Smooth muscle cell (in vitro differentiated cells): ENCODE results near the gene PPP2R2C. TPM values are rescaled to one million over a fixed set of nuclear protein-coding genes. Genes with fewer than 3 reads are reported as not detected.

ENCODE experiments used
- DNase-seq: peaks from one replicate; lab custom pipeline; 2025; ENCODE audit not compliant: unreplicated experiment; lab: John Stamatoyannopoulos, UW
- H2AFZ ChIP-seq: fragments of 200-600 bp; sonication (generic); 2 replicates; pipeline ENCODE4 v1.6.0; 2016; ENCODE audit warnings: antibody characterized with exemption, low read depth, mild to moderate bottlenecking
- H3F3A ChIP-seq: fragments of 200-600 bp; sonication (generic); 2 replicates; pipeline ENCODE4 v1.6.0; 2017; ENCODE audit warnings: antibody characterized with exemption, low read depth
- H3K27ac ChIP-seq: fragments of 200-600 bp; sonication (generic); 2 replicates; pipeline ENCODE4 v1.5.1; 2016; ENCODE audit warnings: low read depth, mild to moderate bottlenecking
- H3K27me3 ChIP-seq: fragments of 200-600 bp; sonication (generic); 2 replicates; pipeline ENCODE4 v1.6.1; 2016; ENCODE audit warnings: low read depth, mild to moderate bottlenecking
- H3K36me3 ChIP-seq: fragments of 200-600 bp; sonication (generic); 2 replicates; pipeline ENCODE4 v1.5.1; 2016; ENCODE audit warnings: low read depth
- H3K4me1 ChIP-seq: fragments of 200-600 bp; sonication (generic); 2 replicates; pipeline ENCODE4 v1.5.1; 2016; ENCODE audit warnings: low read depth
- H3K4me2 ChIP-seq: fragments of 200-600 bp; sonication (generic); 2 replicates; pipeline ENCODE4 v1.6.0; 2016; ENCODE audit warnings: mild to moderate bottlenecking
- H3K4me3 ChIP-seq: fragments of 200-600 bp; sonication (generic); 2 replicates; pipeline ENCODE4 v1.5.1; 2016; ENCODE audit warnings: mild to moderate bottlenecking
- H3K79me2 ChIP-seq: fragments of 200-600 bp; sonication (generic); 2 replicates; pipeline ENCODE4 v1.6.0; 2016; ENCODE audit warnings: low read depth, mild to moderate bottlenecking
- H3K9ac ChIP-seq: fragments of 200-600 bp; sonication (generic); 2 replicates; pipeline ENCODE4 v1.6.0; 2016; ENCODE audit warnings: low read depth
- H3K9me3 ChIP-seq: fragments of 200-600 bp; sonication (generic); replicated peaks from 2 replicates; pipeline ENCODE4 v1.5.1; 2016; ENCODE audit warnings: low read depth
- H4K20me1 ChIP-seq: fragments of 200-600 bp; sonication (generic); 2 replicates; pipeline ENCODE4 v1.6.0; 2016; ENCODE audit warnings: low read depth
- CTCF ChIP-seq: fragments of 200-600 bp; sonication (generic); IDR thresholded peaks from 2 replicates; pipeline ENCODE4 v1.5.1; 2017; ENCODE audit warnings: borderline replicate concordance, mild to moderate bottlenecking, antibody characterized with exemption; ENCODE audit not compliant: insufficient read depth, poor library complexity, severe bottlenecking
- WGBS: methylation state at CpG from one replicate; pipeline ENCODE4 v1.1.7; 2016; ENCODE audit warnings: low lambda C conversion rate; 5-methylcytosine and 5-hydroxymethylcytosine counted together
- polyA plus RNA-seq: library from polyadenylated mRNA; unstranded; fragments of >200 nt; fragmentation: Nextera tagmentation; extraction: Ambion mirVana; gene quantifications from 2 replicates; pipeline ENCODE4 v1.2.1, GENCODE V29; 2016
- total RNA-seq: library from RNA; depleted of rRNA; stranded (reverse); fragments of >200 nt; gene quantifications from 2 replicates; pipeline ENCODE4 v1.2.3, GENCODE V29; 2014

The PPP2R2C gene
- total and polyA plus RNA-seq, 2 experiments from 2014 or later: 0.54 to 1.8 TPM

- Histone ChIP-seq H3K4me2 (peak overlapping the region; percentile 70), H3K9me3 (no peaks in the 10 kb centered on the region), H3K9ac (peak overlapping the region; percentile 23), H3K4me3 (no peak overlapping the region), H3F3A (peaks cover 7% of the 10 kb centered on the region), H4K20me1 (peaks cover 60% of the 10 kb centered on the region), H3K79me2 (peaks cover 14% of the 10 kb centered on the region), H3K4me1 (peaks cover 8% of the 10 kb centered on the region), H3K36me3 (no peaks in the 10 kb centered on the region), H3K27me3 (no peaks in the 10 kb centered on the region), H2AFZ (no peak overlapping the region), H3K27ac (peak overlapping the region; percentile 78)
- WGBS: 36% methylated on average over 15 of the region's 15 CpGs
- TF ChIP-seq CTCF: no peak
- no peak for DNase-seq
Measured at GRCh38 chr4:6272863-6273660, 199.4 kb downstream of the PPP2R2C start.

- Histone ChIP-seq H3K9ac (peak overlapping the region; percentile 22), H3F3A (peaks cover 7% of the 10 kb centered on the region), H3K4me1 (peaks cover 8% of the 10 kb centered on the region), H3K4me2 (no peak overlapping the region), H3K27me3 (no peaks in the 10 kb centered on the region), H2AFZ (no peak overlapping the region), H4K20me1 (peaks cover 49% of the 10 kb centered on the region), H3K79me2 (peaks cover 14% of the 10 kb centered on the region), H3K4me3 (no peak overlapping the region), H3K9me3 (no peaks in the 10 kb centered on the region), H3K27ac (peak overlapping the region; percentile 78), H3K36me3 (no peaks in the 10 kb centered on the region)
- 87% methylated on average over 15 of the region's 15 CpGs for WGBS
- no peak for DNase-seq
- TF ChIP-seq CTCF: no peak
Measured at GRCh38 chr4:6271701-6272465, 200.5 kb downstream of the PPP2R2C start.

- DNase-seq: no peak
- no peak for TF ChIP-seq CTCF
- H3K4me2 ChIP-seq: no peak overlapping the region
- H3F3A ChIP-seq: peaks cover 7% of the 10 kb centered on the region
- no peak overlapping the region for H3K4me3 ChIP-seq
- no peaks in the 10 kb centered on the region for H3K9me3 ChIP-seq
- H3K27ac ChIP-seq: no peak overlapping the region
- peaks cover 8% of the 10 kb centered on the region for H3K4me1 ChIP-seq
- H4K20me1 ChIP-seq: peaks cover 42% of the 10 kb centered on the region
- WGBS: 94% methylated on average over 9 of the region's 9 CpGs
- no peaks in the 10 kb centered on the region for H3K27me3 ChIP-seq
- H2AFZ ChIP-seq: no peak overlapping the region
- H3K79me2 ChIP-seq: peaks cover 8% of the 10 kb centered on the region
- H3K36me3 ChIP-seq: no peaks in the 10 kb centered on the region
- H3K9ac ChIP-seq: no peak overlapping the region
Measured at GRCh38 chr4:6271206-6271605, 201.2 kb downstream of the PPP2R2C start.
